Astrocyte of the spinal cord (primary cell): ENCODE data around the gene AKAP10.
"Not testable (repeated sequence)": the region's sequence is repeated elsewhere in the genome, so short reads cannot be mapped to it uniquely, and the experiment has no call there.

Source experiments
- DNase-seq: peaks from one replicate; pipeline ENCODE4 v3.0.0; 2011; ENCODE audit warnings: low read depth, low spot score
- H3K4me3 ChIP-seq: 2 replicates; pipeline ENCODE4 v1.5.1; 2011; ENCODE audit warnings: low read depth, mild to moderate bottlenecking, low read length, moderate library complexity
- CTCF ChIP-seq: IDR thresholded peaks from 2 replicates; pipeline ENCODE4 v1.5.1; 2012; ENCODE audit warnings: low read depth, mild to moderate bottlenecking, low read length, inconsistent platforms
- in situ Hi-C: cut with HindIII; loops from 2 replicates; pipeline ENCODE4 v1.10.0; 2017; ENCODE audit warnings: low sequenced_read_pairs

The AKAP10 gene

GRCh38 chr17:19978805-19979211 is 1.2 kb upstream of the AKAP10 start:
- no peak for DNase-seq
- no peak for TF ChIP-seq CTCF
- in situ Hi-C loops = no loop called here
- H3K4me3 ChIP-seq = no peak overlapping the region

GRCh38 chr17:19978209-19978802 is 678 bp upstream of the AKAP10 start:
- H3K4me3 ChIP-seq = peak overlapping the region; percentile 79
- no peak for DNase-seq
- no peak for TF ChIP-seq CTCF
- in situ Hi-C loops = no loop called here

GRCh38 chr17:19975601-19976000 is 2.0 kb downstream of the AKAP10 start:
- no peak for DNase-seq
- in situ Hi-C loops = no loop called here
- no peak overlapping the region for H3K4me3 ChIP-seq
- no peak for TF ChIP-seq CTCF

- no peak overlapping the region for H3K4me3 ChIP-seq
- DNase-seq = no peak
- in situ Hi-C loops = no loop called here
- TF ChIP-seq CTCF = no peak
Observed at GRCh38 chr17:19973156-19973555, 4.5 kb downstream of the AKAP10 start.

- DNase-seq, in situ Hi-C loops, H3K4me3 ChIP-seq: not testable (repeated sequence)
Observed at GRCh38 chr17:19962954-19963353, 14.7 kb downstream of the AKAP10 start.

- TF ChIP-seq CTCF = no peak
- in situ Hi-C loops = no loop called here
- DNase-seq = peak; percentile 92
- H3K4me3 ChIP-seq = no peak overlapping the region
Observed at GRCh38 chr17:19958023-19958422, 19.6 kb downstream of the AKAP10 start.

GRCh38 chr17:19955099-19955498 is 22.5 kb downstream of the AKAP10 start:
- DNase-seq = no peak
- in situ Hi-C loops = no loop called here
- TF ChIP-seq CTCF = no peak

GRCh38 chr17:19951411-19951810 is 26.2 kb downstream of the AKAP10 start:
- H3K4me3 ChIP-seq, in situ Hi-C loops, DNase-seq: not testable (repeated sequence)

More at GRCh38 chr17:19955099-19955498, 22.5 kb downstream of the AKAP10 start:
- no peak overlapping the region for H3K4me3 ChIP-seq

GRCh38 chr17:19950624-19951195 is 26.9 kb downstream of the AKAP10 start:
- in situ Hi-C loops, H3K4me3 ChIP-seq, DNase-seq: not testable (repeated sequence)
